GM19397 (cell line): Measurements from ENCODE around the gene FBN3.
"Not testable (repeated sequence)": the region's sequence is repeated elsewhere in the genome, so short reads cannot be mapped to it uniquely, and the experiment has no call there.

ENCODE experiments used
- ATAC-seq: cut with Tn5 transposase; IDR thresholded peaks from one replicate; pipeline ENCODE4 v1.9.1; 2021; ENCODE audit warnings: mild to moderate bottlenecking, moderate library complexity; ENCODE audit not compliant: unreplicated experiment

Gene FBN3

DNA sequence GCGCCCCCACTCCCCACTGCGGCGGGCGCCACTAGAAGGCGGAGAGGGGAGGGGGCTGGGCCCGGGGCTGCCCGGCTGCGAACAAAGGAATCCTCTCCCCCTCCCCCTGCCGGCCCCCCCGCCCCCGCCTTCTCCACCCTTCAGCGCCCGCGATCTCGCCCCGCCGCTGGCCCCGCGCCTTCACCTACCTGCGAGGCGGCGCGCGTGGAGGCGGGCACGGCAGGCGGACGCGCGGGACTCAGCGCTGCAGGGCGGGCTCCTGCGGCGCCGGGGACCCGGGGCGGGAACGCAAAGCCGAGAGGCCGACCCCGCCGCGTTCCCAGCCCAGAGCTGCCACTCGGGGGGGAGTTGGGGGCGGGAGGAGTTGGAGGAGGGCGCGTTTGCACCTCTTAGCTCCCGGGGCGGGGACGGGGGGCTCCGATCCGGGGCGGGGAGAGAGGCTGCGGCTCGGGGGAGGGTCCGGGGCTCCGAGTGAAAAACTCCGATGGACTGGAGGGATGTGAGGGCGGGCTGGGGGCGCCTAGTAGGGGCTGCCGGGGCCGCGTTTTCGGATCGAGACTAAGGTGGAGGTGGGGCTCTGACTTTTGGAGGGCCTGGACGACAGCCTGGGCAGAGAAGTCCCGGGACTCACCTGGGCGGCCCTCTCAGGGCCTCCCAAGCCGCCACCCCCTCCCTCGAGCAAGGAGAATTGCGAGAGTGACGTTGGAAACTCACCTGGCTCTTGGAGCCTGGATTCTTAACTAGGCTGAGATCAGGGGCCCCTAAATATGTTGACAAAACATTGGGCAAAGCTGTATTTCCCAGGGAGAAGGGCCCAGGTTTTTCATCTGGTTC lies at the start of gene FBN3:
Gene FBN3, minus strand, starts transcription at position 332 of the 834 bp plus-strand sequence. CDS start 2,112 bp downstream, outside the sequence.
- no peak for ATAC-seq

DNA sequence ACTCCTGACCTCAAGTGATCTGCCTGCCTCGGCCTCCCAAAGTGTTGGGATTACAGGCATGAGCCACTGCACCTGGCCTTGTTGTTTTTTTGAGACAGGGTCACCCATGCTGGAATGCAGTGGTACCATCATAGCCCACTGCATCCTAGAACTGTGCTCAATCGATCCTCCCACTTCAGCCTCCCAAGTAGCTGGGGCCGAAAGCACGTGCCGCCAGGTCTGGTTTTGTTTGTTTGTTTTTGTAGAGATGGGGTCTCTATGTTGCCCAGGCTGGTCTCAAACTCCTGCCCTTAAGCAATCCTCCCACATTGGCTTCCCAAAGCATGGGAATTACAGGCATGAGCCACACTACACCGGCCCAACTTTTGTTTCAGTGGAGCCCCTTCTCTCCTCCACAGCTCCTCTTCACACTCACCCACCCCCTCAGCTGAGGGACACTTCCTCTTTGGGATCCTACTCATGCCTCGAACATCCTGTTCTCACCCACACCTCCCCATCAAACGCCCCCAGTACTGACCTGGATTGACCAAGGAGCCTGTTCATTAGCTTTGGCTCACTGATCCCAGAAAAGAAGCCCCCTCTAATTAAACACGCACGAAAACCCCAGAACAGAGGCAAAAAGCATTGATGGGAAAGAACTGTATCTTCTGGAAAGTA lies 47.0 kb upstream of the FBN3 start:
- ATAC-seq: no peak

DNA sequence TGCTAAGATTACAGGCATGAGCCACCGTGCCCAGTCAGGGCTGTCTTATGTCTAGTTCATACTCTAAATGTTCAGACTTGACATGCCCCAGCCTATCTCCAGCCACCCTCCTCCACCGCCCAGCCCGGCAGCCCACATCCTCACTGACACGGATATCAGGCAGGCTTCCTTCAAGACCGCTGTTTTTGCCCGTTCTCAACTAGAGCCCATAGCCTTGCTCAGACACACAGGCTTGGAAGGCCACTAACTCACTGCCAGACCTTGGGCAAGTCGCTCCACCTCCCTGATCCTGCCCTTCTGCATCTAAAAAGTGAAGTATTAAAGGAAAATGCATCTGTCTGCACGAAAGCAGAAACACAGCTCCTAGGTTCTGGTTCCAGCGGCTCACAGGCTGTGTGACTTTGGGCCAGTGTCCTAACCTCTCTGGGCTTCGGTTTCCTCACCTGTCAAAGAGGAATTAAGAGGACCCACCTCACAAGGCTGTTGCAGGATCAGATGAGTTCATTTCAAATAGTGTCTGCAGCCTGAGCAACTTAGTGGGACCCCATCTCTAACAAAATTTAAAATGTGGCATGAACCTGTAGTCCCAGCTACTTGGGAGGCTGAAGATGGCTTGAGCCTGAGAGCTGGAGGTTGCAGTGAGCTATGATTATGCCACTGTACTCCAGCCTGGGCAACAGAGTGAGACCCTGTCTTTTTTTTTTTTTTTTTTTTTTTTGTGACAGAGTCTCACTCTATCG lies 45.3 kb upstream of the FBN3 start:
- no peak for ATAC-seq

DNA sequence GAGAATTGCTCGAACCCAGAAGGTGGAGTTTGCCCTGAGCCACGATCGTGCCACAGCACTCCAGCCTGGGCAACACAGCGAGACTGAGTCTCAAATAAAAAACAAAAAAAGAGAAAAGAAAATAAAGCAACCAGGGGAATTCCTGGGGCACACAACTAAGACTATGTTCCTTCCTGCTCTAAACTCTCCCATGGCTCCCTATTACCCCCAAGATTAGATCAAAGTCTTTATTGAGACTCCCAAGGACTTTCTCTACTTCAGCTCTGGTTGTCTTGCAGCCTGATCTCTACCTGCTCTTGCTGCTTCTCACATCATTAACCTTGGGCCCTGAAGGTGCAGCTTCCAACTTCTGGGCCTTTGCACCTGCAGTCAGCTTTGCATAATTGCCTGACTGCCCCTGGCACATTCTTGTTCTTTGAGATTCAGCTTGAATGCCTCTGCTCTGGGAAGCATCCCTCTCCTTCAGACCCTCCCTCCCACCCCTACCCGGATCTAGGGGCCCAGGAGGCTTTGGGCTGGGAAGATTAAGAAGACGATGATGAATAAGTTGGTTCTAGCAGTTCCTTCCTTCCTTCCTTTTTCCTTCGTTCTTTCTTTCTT lies 42.9 kb upstream of the FBN3 start:
- no peak for ATAC-seq

DNA sequence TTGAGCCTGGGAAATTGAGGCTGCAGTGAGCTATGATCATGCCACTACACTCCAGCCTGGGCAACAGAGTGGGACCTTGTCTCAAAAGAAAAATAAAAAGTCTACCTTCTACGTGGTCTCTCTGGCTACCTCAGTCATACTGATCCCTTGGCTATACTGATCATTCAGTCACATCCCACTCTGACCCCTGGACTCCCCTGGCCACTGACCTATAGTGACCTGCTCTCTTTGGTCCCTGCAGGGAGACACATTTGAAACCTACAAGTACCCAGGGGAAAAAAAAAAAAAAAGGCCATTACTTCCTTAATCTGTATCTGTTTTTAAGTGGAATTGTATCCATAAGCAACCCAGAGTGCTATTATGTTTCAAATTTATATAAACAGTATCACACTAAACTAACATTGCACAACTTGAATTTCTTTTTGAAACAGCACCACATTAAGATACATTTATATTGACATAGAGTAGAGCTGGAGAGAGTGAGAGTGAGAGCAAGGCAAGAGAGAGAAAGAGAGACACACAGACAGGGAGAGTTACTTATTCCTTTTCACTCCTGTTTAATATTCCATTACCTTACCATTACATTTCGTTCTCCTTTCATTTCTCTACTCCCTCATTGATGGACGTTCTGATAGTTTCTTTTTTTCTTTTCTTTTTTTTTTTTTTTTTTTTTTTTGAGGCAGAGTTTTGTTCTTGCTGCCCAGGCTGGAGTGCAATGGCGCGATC lies 36.1 kb upstream of the FBN3 start:
- ATAC-seq: no peak

DNA sequence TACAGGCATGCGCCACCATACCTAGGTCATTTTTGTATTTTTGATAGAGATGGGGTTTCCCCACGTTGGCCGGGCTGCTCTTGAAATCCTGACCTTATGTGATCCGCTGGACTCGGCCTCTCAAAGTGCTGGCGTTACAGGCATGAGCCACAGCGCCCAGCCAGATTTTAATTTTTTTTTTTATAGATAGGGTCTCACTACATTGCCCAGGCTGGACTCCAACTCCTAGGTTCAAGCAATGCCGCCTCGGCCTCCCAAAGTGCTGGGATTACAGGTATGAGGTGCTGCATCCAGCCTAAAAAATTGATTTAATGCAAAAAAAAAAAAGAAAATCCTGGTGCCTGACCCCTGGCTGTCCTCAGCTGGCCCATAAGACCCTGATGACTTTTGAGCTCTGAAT lies 34.9 kb upstream of the FBN3 start:
- no peak for ATAC-seq

DNA sequence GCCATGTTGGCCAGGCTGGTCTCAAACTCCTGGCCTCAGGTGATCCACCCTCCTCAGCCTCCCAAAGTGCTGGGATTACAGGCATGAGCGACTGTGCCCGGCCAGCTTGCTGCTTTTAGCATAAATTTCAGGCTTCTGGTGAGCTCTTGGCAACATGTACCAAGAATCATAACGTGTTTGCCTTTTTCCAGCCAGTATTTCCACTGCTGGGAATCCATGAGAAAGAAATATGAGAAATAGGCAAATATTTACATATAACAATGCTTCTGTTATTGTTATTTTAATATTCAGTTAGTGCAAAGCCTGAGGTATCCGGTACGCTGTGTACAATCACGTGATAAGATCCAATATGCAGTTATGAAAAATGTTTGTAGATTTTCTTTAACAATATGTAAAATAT lies 30.6 kb upstream of the FBN3 start:
- no peak for ATAC-seq

DNA sequence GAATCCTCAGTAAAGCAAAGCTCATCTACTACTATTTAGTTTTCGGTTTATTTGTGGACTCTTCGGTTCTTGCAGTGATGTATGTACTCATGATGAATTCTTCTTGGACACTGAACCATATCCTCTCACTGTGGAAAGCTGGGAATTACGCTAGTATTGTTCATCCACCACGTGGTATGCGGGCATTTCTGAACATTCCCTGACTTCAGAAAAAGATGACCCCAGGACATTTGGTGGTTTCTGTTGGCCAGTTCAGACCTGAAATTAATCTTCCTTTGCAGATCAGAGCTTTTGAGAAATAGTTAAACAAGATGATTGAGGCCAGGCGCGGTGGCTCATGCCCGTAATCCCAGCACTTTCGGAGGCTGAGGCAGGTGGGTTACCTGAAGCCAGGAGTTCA lies 25.3 kb upstream of the FBN3 start:
- no peak for ATAC-seq

DNA sequence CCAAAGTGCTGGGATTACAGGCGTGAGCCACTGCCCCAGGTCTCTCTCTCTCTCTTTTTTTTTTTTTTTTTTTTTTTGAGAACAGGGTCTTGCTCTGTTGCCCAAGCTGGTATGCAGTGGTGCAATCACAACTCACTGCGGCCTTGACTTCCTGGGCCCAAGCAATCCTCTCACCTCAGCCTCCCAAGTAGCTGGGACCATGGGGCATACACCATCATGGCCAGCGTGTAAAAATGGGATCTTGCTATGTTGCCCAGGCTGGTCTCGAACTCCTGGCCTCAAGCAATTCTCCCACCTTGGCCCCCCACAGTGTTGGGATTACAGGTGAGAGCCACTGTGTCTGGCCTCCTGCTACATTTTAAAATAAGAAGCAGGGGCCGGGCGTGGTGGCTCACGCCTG lies 19.1 kb upstream of the FBN3 start:
- no peak for ATAC-seq

DNA sequence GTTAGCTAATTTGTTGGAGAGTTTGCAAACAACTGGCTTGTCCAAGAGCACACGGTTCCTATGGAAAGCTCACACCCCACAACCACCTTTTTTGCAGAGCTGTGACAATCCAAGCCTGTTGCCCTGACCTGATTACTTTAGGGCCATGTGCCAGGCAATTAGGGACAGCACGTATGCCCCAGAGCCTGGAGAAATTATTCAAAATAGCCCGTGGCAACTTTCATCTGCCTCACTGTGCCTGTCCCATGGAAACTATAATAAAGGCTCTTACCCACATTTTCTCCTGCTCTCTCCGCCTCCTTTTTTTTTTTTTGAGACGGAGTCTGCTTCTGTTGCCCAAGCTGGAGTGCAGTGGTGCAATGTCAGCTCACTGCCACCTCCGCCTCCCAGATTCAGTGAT lies 18.6 kb upstream of the FBN3 start:
- ATAC-seq: no peak

DNA sequence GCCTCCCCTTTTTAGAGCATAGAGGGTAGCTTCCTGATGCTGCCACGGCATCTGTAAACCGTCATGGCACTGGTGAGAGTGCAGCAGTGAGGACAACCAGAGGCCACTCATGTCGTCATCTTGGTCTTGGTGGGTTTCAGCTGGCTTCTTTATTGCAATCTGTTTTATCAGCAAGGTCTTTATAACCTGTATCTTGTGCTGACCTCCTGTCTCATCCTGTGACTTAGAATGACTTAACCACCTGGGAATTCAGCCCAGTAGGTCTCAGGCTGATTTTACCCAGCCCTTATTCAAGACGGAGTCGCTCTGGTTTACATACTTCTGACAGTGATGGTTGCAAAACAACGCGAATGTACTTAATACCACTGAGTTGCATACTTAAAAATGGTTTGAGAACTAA lies 14.4 kb upstream of the FBN3 start:
- ATAC-seq: no peak

DNA sequence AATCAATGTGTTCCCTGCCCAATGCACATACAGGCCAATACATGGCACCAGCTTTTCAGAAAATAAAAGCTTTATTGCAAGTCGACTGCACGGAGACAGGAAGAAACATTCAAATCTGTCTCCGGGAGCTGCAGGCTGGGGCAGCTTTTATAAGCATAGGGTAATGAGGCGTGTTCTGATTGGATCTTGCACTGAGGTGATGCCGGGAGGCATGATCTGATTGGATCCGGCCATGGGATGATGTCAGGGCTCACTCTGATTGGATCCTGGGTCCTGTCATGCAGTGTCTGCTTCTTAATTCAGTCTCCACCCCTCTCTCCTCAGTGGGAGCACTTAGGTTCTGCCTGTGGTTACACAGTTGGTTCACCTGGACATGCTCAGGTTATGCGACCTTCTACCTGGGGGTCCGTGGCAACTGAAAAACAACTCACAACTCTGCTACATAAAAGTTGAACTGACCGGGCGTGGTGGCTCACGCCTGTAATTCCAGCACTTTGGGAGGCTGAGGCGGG lies 11.8 kb upstream of the FBN3 start:
- no peak for ATAC-seq

DNA sequence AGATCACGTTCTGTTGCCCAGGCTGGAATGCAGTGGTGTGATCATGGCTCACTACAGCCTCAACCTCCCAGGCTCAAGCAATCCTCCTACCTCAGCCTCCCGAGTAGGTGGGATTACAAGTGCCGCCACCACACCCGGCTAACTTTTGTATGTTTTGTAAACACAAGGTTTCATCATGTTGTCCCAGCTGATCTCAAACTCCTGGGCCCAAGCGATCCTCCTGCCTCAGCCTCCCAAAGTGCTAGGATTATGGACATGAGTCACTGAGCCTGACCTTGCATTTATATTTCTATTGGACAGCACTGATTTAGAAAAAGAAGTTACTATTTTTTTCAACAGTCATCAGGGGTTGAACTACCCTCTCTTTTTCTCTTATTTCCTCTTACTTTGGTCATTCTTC lies 9.9 kb upstream of the FBN3 start:
- ATAC-seq: not testable (repeated sequence)

DNA sequence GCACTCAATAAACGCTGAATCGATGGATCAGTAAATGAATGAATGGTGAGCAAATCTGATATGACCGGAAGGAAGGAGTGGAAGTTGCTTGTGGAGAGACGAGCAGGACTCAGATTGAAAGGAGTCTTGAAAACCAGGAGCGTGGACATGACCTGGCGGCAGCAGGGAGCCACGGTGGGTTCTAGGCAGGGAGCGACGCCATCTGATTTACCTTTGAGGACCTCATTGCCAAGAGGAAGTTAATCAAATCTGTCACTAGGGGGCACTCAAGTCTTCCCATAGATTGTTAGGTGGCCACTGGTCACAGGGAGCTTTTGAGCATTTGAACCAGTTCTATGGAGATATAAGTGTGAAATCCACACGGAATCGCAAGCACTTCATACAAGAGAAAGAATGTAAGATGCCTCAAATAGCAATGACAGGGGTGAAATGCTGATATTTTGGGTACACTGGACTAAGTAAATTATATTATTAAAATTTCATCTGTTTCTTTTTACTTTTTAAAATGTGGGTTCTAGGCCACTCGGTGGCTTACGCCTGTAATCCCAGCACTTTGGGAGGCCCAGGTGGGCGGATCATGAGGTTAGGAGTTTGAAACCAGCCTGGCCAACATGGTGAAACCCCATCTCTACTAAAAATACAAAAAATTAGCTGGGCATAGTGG lies 9.2 kb upstream of the FBN3 start:
- no peak for ATAC-seq

DNA sequence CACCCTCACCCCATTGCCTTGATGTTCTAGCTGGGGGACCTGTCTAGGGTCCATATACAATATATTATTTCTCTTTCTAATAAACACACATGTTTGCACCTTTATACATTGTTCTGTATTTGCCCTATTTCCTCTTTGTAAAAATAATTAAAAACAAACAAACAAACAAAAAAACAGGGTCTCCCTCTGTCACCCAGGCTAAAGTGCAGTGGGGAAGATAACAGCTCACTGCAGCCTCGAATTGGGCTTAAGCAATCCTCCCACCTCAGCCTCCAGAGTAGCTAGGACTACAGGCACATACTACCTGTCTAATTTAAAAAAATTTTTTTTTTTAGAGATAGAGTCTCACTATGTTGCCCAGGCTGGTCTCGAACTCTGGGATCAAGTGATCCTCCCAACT lies 5.9 kb upstream of the FBN3 start:
- ATAC-seq: no peak

DNA sequence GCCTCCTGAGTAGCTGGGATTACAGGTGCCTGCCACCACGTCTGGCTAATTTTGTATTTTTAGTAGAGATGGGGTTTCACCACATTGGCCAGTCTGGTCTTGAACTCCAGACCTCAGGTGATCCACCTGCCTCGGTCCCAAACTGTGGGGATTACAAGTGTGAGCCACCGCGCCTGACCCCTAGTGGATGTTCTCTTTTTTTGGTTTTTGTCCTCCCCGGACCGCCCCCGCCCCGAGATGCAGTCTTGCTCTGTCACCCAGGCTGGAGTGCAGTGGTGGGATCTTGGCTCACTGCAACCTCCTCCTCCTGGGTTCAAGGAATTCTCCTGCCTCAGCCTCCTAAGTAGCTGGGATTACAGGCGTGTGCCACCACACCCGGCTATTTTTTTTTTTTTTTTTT lies 4.6 kb upstream of the FBN3 start:
- ATAC-seq: not testable (repeated sequence)

DNA sequence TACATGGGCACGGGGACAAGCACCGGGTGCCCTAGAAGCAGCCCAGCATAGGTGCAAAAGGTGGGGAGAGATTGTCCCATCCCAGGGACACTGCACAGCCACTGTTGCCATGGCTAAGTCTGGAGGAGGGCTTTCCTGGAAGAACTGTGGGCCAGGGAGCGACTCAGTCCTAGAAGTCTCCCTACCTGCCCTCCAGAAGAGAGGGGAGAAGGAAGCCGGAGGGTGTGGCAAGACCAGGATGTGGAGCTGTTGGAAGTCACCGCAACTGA lies 2.3 kb upstream of the FBN3 start:
- ATAC-seq: no peak

DNA sequence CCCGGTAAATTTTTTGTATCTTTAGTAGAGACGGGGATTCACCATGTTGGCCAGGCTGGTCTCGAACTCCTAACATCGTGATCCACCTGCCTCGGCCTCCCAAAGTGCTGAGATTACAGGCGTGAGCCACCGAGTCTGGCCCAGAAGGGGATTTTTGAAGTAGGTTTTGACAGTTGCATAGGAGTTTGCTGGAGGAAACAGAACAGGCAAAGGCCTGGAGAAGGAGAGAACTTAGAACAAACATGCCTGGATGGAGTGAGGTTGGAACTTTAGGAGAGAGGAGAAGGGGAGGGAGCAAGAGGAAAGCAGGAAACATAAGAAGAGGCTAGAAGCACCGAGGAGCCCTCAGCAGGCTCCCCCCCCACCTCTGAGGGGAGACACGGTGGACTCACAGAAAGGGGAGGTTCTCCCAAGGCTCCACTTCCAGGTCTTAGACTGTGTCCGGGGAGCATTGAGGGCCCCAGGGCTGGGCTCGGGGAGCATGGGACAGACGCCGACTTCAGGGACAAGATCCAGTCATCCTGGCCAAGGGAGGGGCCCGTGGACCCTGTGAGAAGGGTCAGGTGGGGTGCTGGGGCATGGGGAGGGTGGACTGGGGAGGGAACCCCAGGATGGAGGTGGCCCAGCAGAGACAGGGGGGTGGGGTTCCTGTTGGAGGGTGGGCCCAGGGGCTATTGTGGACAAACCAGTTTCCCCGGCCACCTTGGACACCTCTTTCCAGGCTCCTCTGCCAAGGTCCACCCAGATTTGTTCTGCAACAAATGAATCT lies 1.8 kb upstream of the FBN3 start:
- ATAC-seq: no peak

DNA sequence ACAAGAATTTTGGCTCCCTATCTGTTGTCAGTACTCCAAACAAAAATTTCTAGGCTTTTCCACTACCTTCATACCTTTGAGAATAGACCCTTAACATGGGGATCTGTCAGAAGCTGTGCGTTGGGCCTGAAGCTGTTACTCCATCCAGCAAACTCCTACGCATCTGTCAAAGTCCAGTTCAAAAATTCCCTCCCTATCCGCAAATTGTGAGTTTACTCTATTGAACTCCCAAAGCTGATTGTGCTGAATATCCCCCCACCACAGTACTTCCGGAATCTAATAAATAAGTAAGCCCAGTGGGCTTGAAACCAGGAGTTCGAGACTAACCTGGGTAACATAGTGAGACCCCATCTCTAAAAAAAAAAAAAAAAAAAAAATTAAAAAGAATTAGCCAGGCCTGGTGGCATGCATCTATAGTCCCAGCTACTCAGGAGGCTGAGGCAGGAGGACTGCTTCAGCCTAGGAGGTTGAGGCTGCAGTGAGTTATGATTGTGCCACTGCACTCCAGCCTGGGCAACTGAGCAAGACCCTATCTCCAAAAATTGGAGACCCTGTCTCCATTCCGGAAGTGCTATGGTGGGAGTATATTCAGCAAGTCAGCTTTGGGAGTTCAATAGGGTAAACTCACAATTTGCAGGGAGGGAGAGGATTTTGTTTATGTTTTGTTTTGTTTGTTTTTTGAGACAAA lies 930 bp upstream of the FBN3 start:
- ATAC-seq: no peak
